ENCODE results near the gene CLEC2B.

Gene CLEC2B

DNA sequence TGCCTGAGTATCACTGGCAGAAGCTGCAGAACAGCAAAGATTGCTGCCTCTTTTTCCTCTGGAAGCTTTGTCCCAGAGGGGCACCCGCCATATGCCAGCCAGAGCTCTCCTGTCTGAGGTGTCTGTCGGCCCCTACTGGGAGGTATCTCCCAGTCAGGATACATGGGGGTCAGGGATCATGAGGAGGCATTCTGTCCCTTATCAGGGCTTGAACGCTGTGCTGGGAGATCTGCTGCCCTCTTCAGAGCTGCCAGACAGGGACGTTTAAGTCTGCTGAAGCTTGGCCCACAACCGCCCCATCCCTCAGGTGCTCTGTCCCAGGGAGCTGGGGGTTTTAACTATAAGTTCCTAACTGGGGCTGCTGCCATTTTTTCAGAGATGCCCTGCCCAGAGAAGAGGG lies 20.3 kb downstream of the CLEC2B start:
- in situ Hi-C loops (cut with MboI; ENCODE audit: low sequenced_read_pairs, unreplicated experiment) = no loop called here
- TF ChIP-seq CTCF (IDR thresholded peaks at IDR 0.05; ENCODE audit: borderline replicate concordance, control extremely low read depth, extremely low read depth, insufficient read depth, missing control alignments) = no peak
- no peak for DNase-seq (ENCODE audit: low spot score)

- TF ChIP-seq CTCF (IDR thresholded peaks at IDR 0.05; ENCODE audit: borderline replicate concordance, control extremely low read depth, extremely low read depth, insufficient read depth, missing control alignments) = no peak
- in situ Hi-C loops (cut with MboI; ENCODE audit: low sequenced_read_pairs, unreplicated experiment) = no loop called here
- no peak for DNase-seq (ENCODE audit: low spot score)
Measured at GRCh38 chr12:9843407-9843806, 25.7 kb downstream of the CLEC2B start.

- TF ChIP-seq CTCF (IDR thresholded peaks at IDR 0.05; ENCODE audit: borderline replicate concordance, control extremely low read depth, extremely low read depth, insufficient read depth, missing control alignments) = no peak
Measured at GRCh38 chr12:9831720-9832119, 37.4 kb downstream of the CLEC2B start.

DNA sequence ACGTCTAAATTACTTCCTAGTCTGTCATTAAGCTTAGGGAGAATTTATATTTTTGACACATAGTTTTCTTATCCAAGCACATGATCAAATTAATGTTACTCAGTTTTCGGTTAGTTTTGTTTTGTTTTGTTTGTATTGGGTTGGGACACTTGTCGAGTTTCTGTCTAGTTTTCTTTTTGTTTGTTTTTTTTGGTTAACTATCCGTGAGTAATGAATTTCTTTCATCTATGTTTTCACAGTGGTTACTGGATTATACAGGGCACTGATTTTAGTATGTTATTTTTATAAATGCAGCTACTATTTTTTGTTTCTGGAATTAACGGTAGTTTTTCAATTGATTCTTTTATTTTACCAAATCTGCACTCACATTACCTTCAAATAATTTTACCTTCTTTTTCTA lies 39.2 kb downstream of the CLEC2B start:
- no peak for TF ChIP-seq CTCF (IDR thresholded peaks at IDR 0.05; ENCODE audit: borderline replicate concordance, control extremely low read depth, extremely low read depth, insufficient read depth, missing control alignments)
- no peak for DNase-seq (ENCODE audit: low spot score)
- in situ Hi-C loops (cut with MboI; ENCODE audit: low sequenced_read_pairs, unreplicated experiment) = no loop called here

More at GRCh38 chr12:9831720-9832119, 37.4 kb downstream of the CLEC2B start:
- in situ Hi-C loops (cut with MboI; ENCODE audit: low sequenced_read_pairs, unreplicated experiment) = no loop called here
- DNase-seq (ENCODE audit: low spot score) = no peak

DNA sequence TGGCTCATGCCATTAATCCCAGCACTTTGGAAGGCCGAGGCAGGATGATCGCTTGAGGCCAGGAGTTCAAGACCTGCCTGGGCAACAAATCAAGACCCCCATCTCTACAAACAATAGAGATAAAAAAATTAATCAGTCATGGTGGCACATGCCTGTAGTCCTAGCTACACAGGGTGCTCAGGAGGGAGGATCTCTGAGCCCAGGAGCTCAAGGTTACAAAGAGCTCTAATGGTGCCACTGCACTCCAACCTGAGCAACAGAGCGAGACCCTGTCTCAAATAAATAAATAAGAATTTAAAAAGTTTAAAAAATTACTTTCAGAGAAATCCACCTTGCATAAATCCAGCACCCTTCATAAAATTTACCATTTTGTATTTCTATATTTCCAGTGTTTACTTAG lies 39.7 kb downstream of the CLEC2B start:
- no peak for DNase-seq (ENCODE audit: low spot score)
- in situ Hi-C loops (cut with MboI; ENCODE audit: low sequenced_read_pairs, unreplicated experiment) = no loop called here
- TF ChIP-seq CTCF (IDR thresholded peaks at IDR 0.05; ENCODE audit: borderline replicate concordance, control extremely low read depth, extremely low read depth, insufficient read depth, missing control alignments) = no peak

GRCh38 chr12:9827209-9827888 lies 41.8 kb downstream of the CLEC2B start, which contains the start of gene KLRF1:
Gene KLRF1 (plus strand): TSS chr12:9827481. CDS start chr12:9827545, 64 bp downstream.
- no peak for TF ChIP-seq CTCF (IDR thresholded peaks at IDR 0.05; ENCODE audit: borderline replicate concordance, control extremely low read depth, extremely low read depth, insufficient read depth, missing control alignments)
- in situ Hi-C loops (cut with MboI; ENCODE audit: low sequenced_read_pairs, unreplicated experiment) = no loop called here
- no peak for DNase-seq (ENCODE audit: low spot score)

Measured in GM13976 (cell line).